Measurements from ENCODE around the gene SGPP1. TPM values are rescaled to one million over a fixed set of nuclear protein-coding genes. Genes with fewer than 3 reads are reported as not detected.
A peak's percentile ranks its signal among the peaks of the same experiment; 100 is the strongest.

Gene SGPP1
- total and polyA plus RNA-seq, 10 of the 15 experiments (the other 5 are each of a cell fraction or from before 2014, with no cell fraction given), result 3.5 to 37.7 (median 25.5) TPM

DNA sequence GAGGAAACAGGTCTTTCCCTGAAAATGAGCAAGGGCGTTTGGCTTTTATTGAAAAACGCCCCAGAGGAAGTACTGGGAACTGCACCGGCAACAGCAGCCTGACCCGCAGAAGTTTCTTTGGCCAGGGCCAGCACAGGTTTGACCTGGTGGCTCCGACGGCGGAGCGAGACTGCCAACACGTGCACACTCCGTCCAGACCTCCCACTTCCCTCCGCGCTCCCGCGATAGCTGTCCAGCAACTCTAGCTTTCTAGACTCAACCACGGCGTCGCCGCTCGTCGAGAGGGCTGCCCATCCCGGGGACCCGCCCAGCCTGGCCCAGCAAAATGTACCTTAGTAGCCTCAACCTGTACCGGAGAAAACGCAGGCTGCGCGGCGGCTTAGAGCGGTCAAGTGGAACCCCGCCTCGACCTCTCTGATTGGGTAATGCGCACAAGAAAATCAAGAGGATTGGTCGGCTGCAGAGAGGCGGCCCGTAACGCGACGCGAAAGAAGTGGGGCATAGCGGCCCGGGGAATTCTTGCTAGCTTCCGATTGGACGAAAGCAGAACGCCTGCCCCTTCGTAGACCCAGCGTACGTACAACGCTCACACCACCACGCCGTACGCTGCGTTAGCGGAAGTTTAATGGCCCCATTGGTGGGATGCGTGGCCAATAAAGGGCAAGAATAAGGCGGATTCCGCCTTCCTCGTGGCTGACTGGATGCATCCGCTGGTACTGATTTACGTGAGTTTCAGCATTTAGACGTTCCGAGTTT lies 86.2 kb downstream of the SGPP1 start, which contains the start of gene WDR89 (continued):
- TF ChIP-seq, protein P1, sequence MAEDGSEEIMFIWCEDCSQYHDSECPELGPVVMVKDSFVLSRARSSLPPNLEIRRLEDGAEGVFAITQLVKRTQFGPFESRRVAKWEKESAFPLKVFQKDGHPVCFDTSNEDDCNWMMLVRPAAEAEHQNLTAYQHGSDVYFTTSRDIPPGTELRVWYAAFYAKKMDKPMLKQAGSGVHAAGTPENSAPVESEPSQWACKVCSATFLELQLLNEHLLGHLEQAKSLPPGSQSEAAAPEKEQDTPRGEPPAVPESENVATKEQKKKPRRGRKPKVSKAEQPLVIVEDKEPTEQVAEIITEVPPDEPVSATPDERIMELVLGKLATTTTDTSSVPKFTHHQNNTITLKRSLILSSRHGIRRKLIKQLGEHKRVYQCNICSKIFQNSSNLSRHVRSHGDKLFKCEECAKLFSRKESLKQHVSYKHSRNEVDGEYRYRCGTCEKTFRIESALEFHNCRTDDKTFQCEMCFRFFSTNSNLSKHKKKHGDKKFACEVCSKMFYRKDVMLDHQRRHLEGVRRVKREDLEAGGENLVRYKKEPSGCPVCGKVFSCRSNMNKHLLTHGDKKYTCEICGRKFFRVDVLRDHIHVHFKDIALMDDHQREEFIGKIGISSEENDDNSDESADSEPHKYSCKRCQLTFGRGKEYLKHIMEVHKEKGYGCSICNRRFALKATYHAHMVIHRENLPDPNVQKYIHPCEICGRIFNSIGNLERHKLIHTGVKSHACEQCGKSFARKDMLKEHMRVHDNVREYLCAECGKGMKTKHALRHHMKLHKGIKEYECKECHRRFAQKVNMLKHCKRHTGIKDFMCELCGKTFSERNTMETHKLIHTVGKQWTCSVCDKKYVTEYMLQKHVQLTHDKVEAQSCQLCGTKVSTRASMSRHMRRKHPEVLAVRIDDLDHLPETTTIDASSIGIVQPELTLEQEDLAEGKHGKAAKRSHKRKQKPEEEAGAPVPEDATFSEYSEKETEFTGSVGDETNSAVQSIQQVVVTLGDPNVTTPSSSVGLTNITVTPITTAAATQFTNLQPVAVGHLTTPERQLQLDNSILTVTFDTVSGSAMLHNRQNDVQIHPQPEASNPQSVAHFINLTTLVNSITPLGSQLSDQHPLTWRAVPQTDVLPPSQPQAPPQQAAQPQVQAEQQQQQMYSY (CRISPR knock-in tag; IDR thresholded peaks at IDR 0.05), result no peak
- peak; percentile 84 for TF ChIP-seq POU2F2 (IDR thresholded peaks at IDR 0.05; ENCODE audit: borderline replicate concordance, low read depth, low read length)
- peak; percentile 67 for TF ChIP-seq FOXM1 (IDR thresholded peaks at IDR 0.05; ENCODE audit: low read depth, low read length)
- peak; percentile 82 for TF ChIP-seq STAT1 (conservative IDR thresholded peaks at IDR 0.05)
- TF ChIP-seq NR2F1 (conservative IDR thresholded peaks at IDR 0.05), result peak; percentile 98
- TF ChIP-seq SMAD1 (IDR thresholded peaks at IDR 0.05; ENCODE audit: low read depth, partially characterized antibody), result no peak
- peak; percentile 90 for TF ChIP-seq BACH1 (IDR thresholded peaks at IDR 0.05; ENCODE audit: borderline replicate concordance)
- TF ChIP-seq TBL1XR1 (IDR thresholded peaks at IDR 0.05; ENCODE audit: low read depth, low read length), result no peak
- TF ChIP-seq, protein P2, sequence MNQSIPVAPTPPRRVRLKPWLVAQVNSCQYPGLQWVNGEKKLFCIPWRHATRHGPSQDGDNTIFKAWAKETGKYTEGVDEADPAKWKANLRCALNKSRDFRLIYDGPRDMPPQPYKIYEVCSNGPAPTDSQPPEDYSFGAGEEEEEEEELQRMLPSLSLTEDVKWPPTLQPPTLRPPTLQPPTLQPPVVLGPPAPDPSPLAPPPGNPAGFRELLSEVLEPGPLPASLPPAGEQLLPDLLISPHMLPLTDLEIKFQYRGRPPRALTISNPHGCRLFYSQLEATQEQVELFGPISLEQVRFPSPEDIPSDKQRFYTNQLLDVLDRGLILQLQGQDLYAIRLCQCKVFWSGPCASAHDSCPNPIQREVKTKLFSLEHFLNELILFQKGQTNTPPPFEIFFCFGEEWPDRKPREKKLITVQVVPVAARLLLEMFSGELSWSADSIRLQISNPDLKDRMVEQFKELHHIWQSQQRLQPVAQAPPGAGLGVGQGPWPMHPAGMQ (IDR thresholded peaks at IDR 0.05; ENCODE audit: borderline replicate concordance), result peak; percentile 72; the same call in 1 of the 2 replicates
- TF ChIP-seq NR2C1 (IDR thresholded peaks at IDR 0.05), result peak; percentile 52
- TF ChIP-seq, protein P3, sequence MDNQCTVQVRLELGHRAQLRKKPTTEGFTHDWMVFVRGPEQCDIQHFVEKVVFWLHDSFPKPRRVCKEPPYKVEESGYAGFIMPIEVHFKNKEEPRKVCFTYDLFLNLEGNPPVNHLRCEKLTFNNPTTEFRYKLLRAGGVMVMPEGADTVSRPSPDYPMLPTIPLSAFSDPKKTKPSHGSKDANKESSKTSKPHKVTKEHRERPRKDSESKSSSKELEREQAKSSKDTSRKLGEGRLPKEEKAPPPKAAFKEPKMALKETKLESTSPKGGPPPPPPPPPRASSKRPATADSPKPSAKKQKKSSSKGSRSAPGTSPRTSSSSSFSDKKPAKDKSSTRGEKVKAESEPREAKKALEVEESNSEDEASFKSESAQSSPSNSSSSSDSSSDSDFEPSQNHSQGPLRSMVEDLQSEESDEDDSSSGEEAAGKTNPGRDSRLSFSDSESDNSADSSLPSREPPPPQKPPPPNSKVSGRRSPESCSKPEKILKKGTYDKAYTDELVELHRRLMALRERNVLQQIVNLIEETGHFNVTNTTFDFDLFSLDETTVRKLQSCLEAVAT (IDR thresholded peaks at IDR 0.05), result no peak; the same call in none of the 2 replicates
- 0 out of 2 replicates have a peak, but pooled peaks have one; percentile 11 for TF ChIP-seq JUND (IDR thresholded peaks at IDR 0.05; ENCODE audit: low read depth, low read length)
- no peak for TF ChIP-seq GABPA (IDR thresholded peaks at IDR 0.05; ENCODE audit: low read depth)
- no peak for TF ChIP-seq SUPT20H (IDR thresholded peaks at IDR 0.05; ENCODE audit: borderline replicate concordance, control insufficient read depth, low read depth, low read length)
- TF ChIP-seq SIN3A (IDR thresholded peaks at IDR 0.05; ENCODE audit: low read depth, low read length), result peak; percentile 75; the same call in 1 of the 2 replicates
- TF ChIP-seq RBBP5 (conservative IDR thresholded peaks at IDR 0.05), result no peak
- 0 out of 2 replicates have a peak, but pooled peaks have one; percentile 29 for TF ChIP-seq E2F4 (IDR thresholded peaks at IDR 0.05; ENCODE audit: low read depth, low read length)
- no peak for TF ChIP-seq PAX8 (IDR thresholded peaks at IDR 0.05)
- TF ChIP-seq SREBF1 (IDR thresholded peaks at IDR 0.05; ENCODE audit: low read length), result no peak
